Astrocyte of the cerebellum (primary cell): Measurements from ENCODE around the gene TSPAN5.

Experiments used
- DNase-seq: peaks from one replicate; pipeline ENCODE4 v3.0.0-alpha.2; 2011; ENCODE audit warnings: low read depth
- H3K4me3 ChIP-seq: 2 replicates; pipeline ENCODE4 v1.5.1; 2011; ENCODE audit warnings: mild to moderate bottlenecking, low read depth, low read length, moderate library complexity
- CTCF ChIP-seq: IDR thresholded peaks from 2 replicates; pipeline ENCODE4 v1.5.1; 2012; ENCODE audit warnings: low read length, low read depth, moderate library complexity, mild to moderate bottlenecking; ENCODE audit errors: missing control alignments
- in situ Hi-C: cut with HindIII; loops from 2 replicates; pipeline ENCODE4 v1.10.0; 2017; ENCODE audit warnings: low sequenced_read_pairs

Gene TSPAN5

GRCh38 chr4:98664959-98665358 lies 6.5 kb upstream of the TSPAN5 start:
- in situ Hi-C loops, result no loop called here
- H3K4me3 ChIP-seq, result no peak overlapping the region
- DNase-seq, result no peak
- no peak for TF ChIP-seq CTCF

GRCh38 chr4:98663226-98664006 lies 5.0 kb upstream of the TSPAN5 start:
- no peak for TF ChIP-seq CTCF
- in situ Hi-C loops, result no loop called here
- H3K4me3 ChIP-seq, result no peak overlapping the region

GRCh38 chr4:98662626-98663225 lies 4.3 kb upstream of the TSPAN5 start:
- no peak overlapping the region for H3K4me3 ChIP-seq
- TF ChIP-seq CTCF, result no peak
- DNase-seq, result peak; percentile 89
- in situ Hi-C loops, result no loop called here

More at GRCh38 chr4:98663226-98664006, 5.0 kb upstream of the TSPAN5 start:
- DNase-seq, result no peak

- TF ChIP-seq CTCF, result no peak
- H3K4me3 ChIP-seq, result no peak overlapping the region
- in situ Hi-C loops, result no loop called here
- DNase-seq, result no peak
These were observed 3.6 kb upstream of the TSPAN5 start for GRCh38 chr4:98662055-98662453.

- in situ Hi-C loops, result no loop called here
- no peak for TF ChIP-seq CTCF
- DNase-seq, result no peak
- H3K4me3 ChIP-seq, result no peak overlapping the region
These were observed 3.1 kb upstream of the TSPAN5 start for GRCh38 chr4:98661371-98662054.

GRCh38 chr4:98659741-98660462 lies 1.5 kb upstream of the TSPAN5 start:
- no peak for DNase-seq
- in situ Hi-C loops, result no loop called here
- peak overlapping the region; percentile 87 for H3K4me3 ChIP-seq
- no peak for TF ChIP-seq CTCF
